ENCODE data around the gene KPTN.

The KPTN gene

GRCh38 chr19:47469363-47469700 lies 14.7 kb downstream of the KPTN start:
- no peak for DNase-seq (ENCODE audit: low spot score)

- no peak for DNase-seq (ENCODE audit: low spot score)
These were observed 16.1 kb downstream of the KPTN start for GRCh38 chr19:47467914-47468313.

- DNase-seq (ENCODE audit: low spot score), result no peak
These were observed 18.1 kb downstream of the KPTN start for GRCh38 chr19:47465957-47466356.

GRCh38 chr19:47464675-47465419 lies 19.2 kb downstream of the KPTN start:
- no peak for DNase-seq (ENCODE audit: low spot score)

- no peak for DNase-seq (ENCODE audit: low spot score)
These were observed 22.1 kb downstream of the KPTN start for GRCh38 chr19:47461876-47462275.

GRCh38 chr19:47459477-47459876 lies 24.5 kb downstream of the KPTN start:
- DNase-seq (ENCODE audit: low spot score), result no peak

GRCh38 chr19:47458672-47459071 lies 25.3 kb downstream of the KPTN start:
- no peak for DNase-seq (ENCODE audit: low spot score)

GRCh38 chr19:47456721-47457474 lies 27.1 kb downstream of the KPTN start:
- no peak for DNase-seq (ENCODE audit: low spot score)

GRCh38 chr19:47450478-47450877 lies 33.5 kb downstream of the KPTN start:
- no peak for DNase-seq (ENCODE audit: low spot score)

- DNase-seq (ENCODE audit: low spot score), result no peak
These were observed 35.7 kb downstream of the KPTN start for GRCh38 chr19:47448360-47448727.

- no peak for DNase-seq (ENCODE audit: low spot score)
These were observed 36.3 kb downstream of the KPTN start for GRCh38 chr19:47447470-47448359.

GRCh38 chr19:47446534-47447469 lies 37.2 kb downstream of the KPTN start:
- DNase-seq (ENCODE audit: low spot score), result no peak

GRCh38 chr19:47445937-47446402 lies 38.0 kb downstream of the KPTN start:
- DNase-seq (ENCODE audit: low spot score), result no peak

GRCh38 chr19:47445527-47445926 lies 38.5 kb downstream of the KPTN start:
- DNase-seq (ENCODE audit: low spot score), result no peak

GRCh38 chr19:47444388-47444821 lies 39.6 kb downstream of the KPTN start:
- DNase-seq (ENCODE audit: low spot score), result no peak

GRCh38 chr19:47443331-47443730 lies 40.7 kb downstream of the KPTN start:
- no peak for DNase-seq (ENCODE audit: low spot score)

- DNase-seq (ENCODE audit: low spot score), result no peak
These were observed 45.2 kb downstream of the KPTN start for GRCh38 chr19:47438793-47439220.

GRCh38 chr19:47437500-47437899 lies 46.5 kb downstream of the KPTN start:
- no peak for DNase-seq (ENCODE audit: low spot score)

- peak; percentile 88 for DNase-seq (ENCODE audit: low spot score)
These were observed 47.2 kb downstream of the KPTN start for GRCh38 chr19:47436712-47437401.

- no peak for DNase-seq (ENCODE audit: low spot score)
These were observed 48.1 kb downstream of the KPTN start for GRCh38 chr19:47435883-47436417.

Data from HuH-7.5 (cell line).